HepG2 (cell line): ENCODE results near the gene STARD6. TPM values are rescaled to one million over a fixed set of nuclear protein-coding genes. Genes with fewer than 3 reads are reported as not detected.

Experiments used
- BCL3 ChIP-seq: sonication (generic); formaldehyde crosslinking; IDR thresholded peaks from 2 replicates; pipeline ENCODE4 v1.5.1; 2020; ENCODE audit warnings: mild to moderate bottlenecking, missing genetic modification reagents, moderate library complexity
- CERS6 ChIP-seq: sonication (generic); formaldehyde crosslinking; IDR thresholded peaks from 2 replicates; pipeline ENCODE4 v1.5.0; 2020; ENCODE audit warnings: missing genetic modification reagents
- CREB1 ChIP-seq, 2 experiments: fragments of 450-650 bp in 1 of 2; IDR thresholded peaks; 2 replicates each; pipeline ENCODE4 v1.6.1; 2016 to 2017; ENCODE audit warnings: control low read depth in 1 of 2, mild to moderate bottlenecking in 1 of 2, missing compliant biosample characterization in 1 of 2, missing genetic modification characterization in 1 of 2
- E2F1 ChIP-seq: sonication (generic); formaldehyde crosslinking; IDR thresholded peaks from 2 replicates; pipeline ENCODE4 v1.5.0; 2020; ENCODE audit warnings: missing genetic modification reagents
- EZH2 ChIP-seq: conservative IDR thresholded peaks from 2 replicates; pipeline ENCODE4 v1.6.1; 2012; ENCODE audit warnings: mild to moderate bottlenecking, low read depth, low read length, moderate library complexity
- IRF2 ChIP-seq: IDR thresholded peaks from 2 replicates; pipeline ENCODE4 v1.6.1; 2018; ENCODE audit warnings: missing genetic modification reagents, missing compliant biosample characterization
- JUNB ChIP-seq: sonication (generic); formaldehyde crosslinking; IDR thresholded peaks from 2 replicates; pipeline ENCODE4 v1.8.0; 2022; ENCODE audit warnings: missing genetic modification reagents, mild to moderate bottlenecking, borderline replicate concordance
- KDM3A ChIP-seq: IDR thresholded peaks from 2 replicates; pipeline ENCODE4 v1.6.1; 2018; ENCODE audit warnings: low read depth, missing compliant biosample characterization
- MEIS2 ChIP-seq: sonication (generic); formaldehyde crosslinking; IDR thresholded peaks from 2 replicates; pipeline ENCODE4 v1.9.0; 2021; ENCODE audit warnings: mild to moderate bottlenecking, missing genetic modification reagents
- PLRG1 ChIP-seq: fragments of 450-650 bp; conservative IDR thresholded peaks from 2 replicates; pipeline ENCODE4 v1.6.1; 2016
- SP140L ChIP-seq: sonication (generic); formaldehyde crosslinking; IDR thresholded peaks from 2 replicates; pipeline ENCODE4 v1.4.0; 2020; ENCODE audit warnings: missing genetic modification reagents, borderline replicate concordance
- SRF ChIP-seq: IDR thresholded peaks from 2 replicates; pipeline ENCODE4 v1.6.1; 2011; ENCODE audit warnings: mild to moderate bottlenecking, low read depth, low read length, moderate library complexity
- STAG1 ChIP-seq: sonication (generic); formaldehyde crosslinking; IDR thresholded peaks from 2 replicates; pipeline ENCODE4 v1.4.0; 2020; ENCODE audit warnings: missing genetic modification reagents
- TCF7 ChIP-seq: sonication (generic); IDR thresholded peaks from 2 replicates; pipeline ENCODE4 v1.6.1; 2016; ENCODE audit warnings: antibody characterized with exemption, low read depth
- TSC22D2 ChIP-seq: sonication (generic); formaldehyde crosslinking; IDR thresholded peaks from 2 replicates; pipeline ENCODE4 v1.5.1; 2020; ENCODE audit warnings: missing genetic modification reagents, mild to moderate bottlenecking, borderline replicate concordance
- ZBTB42 ChIP-seq: sonication (generic); formaldehyde crosslinking; IDR thresholded peaks from 2 replicates; pipeline ENCODE4 v1.5.0; 2020; ENCODE audit warnings: mild to moderate bottlenecking, missing genetic modification reagents
- ZNF251 ChIP-seq: sonication (generic); formaldehyde crosslinking; IDR thresholded peaks from 2 replicates; pipeline ENCODE4 v1.9.0; 2021; ENCODE audit warnings: mild to moderate bottlenecking, missing genetic modification reagents
- ZNF30 ChIP-seq: sonication (generic); formaldehyde crosslinking; IDR thresholded peaks from 2 replicates; pipeline ENCODE4 v1.5.0; 2020; ENCODE audit warnings: mild to moderate bottlenecking, missing genetic modification reagents
- ZNF563 ChIP-seq: sonication (generic); formaldehyde crosslinking; IDR thresholded peaks from 2 replicates; pipeline ENCODE4 v1.8.0; 2022; ENCODE audit warnings: mild to moderate bottlenecking, moderate library complexity, missing genetic modification reagents
- ZNF577 ChIP-seq: sonication (generic); formaldehyde crosslinking; IDR thresholded peaks from 2 replicates; pipeline ENCODE4 v1.4.0; 2020; ENCODE audit warnings: mild to moderate bottlenecking, low read depth, missing genetic modification reagents, borderline replicate concordance
- ZNF709 ChIP-seq: sonication (generic); formaldehyde crosslinking; IDR thresholded peaks from 2 replicates; pipeline ENCODE4 v1.5.0; 2020; ENCODE audit warnings: mild to moderate bottlenecking, missing genetic modification reagents
- ZNF761 ChIP-seq: sonication (generic); formaldehyde crosslinking; conservative IDR thresholded peaks from 2 replicates; pipeline ENCODE4 v1.4.0; 2020; ENCODE audit warnings: mild to moderate bottlenecking, missing genetic modification reagents
- ZNF773 ChIP-seq: sonication (generic); formaldehyde crosslinking; IDR thresholded peaks from 2 replicates; pipeline ENCODE4 v1.4.0; 2020; ENCODE audit warnings: missing genetic modification reagents, borderline replicate concordance
- ZNF816 ChIP-seq: sonication (generic); formaldehyde crosslinking; IDR thresholded peaks from 2 replicates; pipeline ENCODE4 v1.8.0; 2022; ENCODE audit warnings: missing genetic modification reagents, mild to moderate bottlenecking, borderline replicate concordance
- polyA plus RNA-seq, 8 experiments: library from polyadenylated mRNA; depleted of rRNA in 3 of 8; stranded (reverse) in 7 of 8; unstranded in 1 of 8; fragments of >200 nt; fragmentation: Illumina TruSeq in 4 of 8; extraction: Trizol in 4 of 8; gene quantifications; 2 replicates each; pipeline versions ENCODE4 v1.2.1 to v1.2.3, GENCODE V29; 2011 to 2016; ENCODE audit warnings: low read depth in 4 of 8, missing spikeins in 1 of 8, mixed read lengths in 1 of 8; ENCODE audit not compliant: insufficient read depth in 1 of 8
- total RNA-seq, 5 experiments: library from RNA; depleted of rRNA; stranded (reverse); fragments of >200 nt; fragmentation: Illumina TruSeq; extraction: Trizol; gene quantifications; 2 replicates each; pipeline ENCODE4 v1.2.3, GENCODE V29; 2016; ENCODE audit warnings: low read depth in 1 of 5
- TF ChIP-seq, protein P1 (sequence below): IDR thresholded peaks from 2 replicates; pipeline ENCODE4 v1.6.1; 2016; ENCODE audit warnings: control low read depth
- TF ChIP-seq, protein P2 (sequence below): sonication (generic); formaldehyde crosslinking; conservative IDR thresholded peaks from 2 replicates; pipeline ENCODE4 v1.4.0; 2020; ENCODE audit warnings: missing genetic modification reagents

The STARD6 gene
- total and polyA plus RNA-seq, 2 of the 13 experiments (the other 11 are each of a cell fraction or from before 2014, with no cell fraction given), result not detected

DNA sequence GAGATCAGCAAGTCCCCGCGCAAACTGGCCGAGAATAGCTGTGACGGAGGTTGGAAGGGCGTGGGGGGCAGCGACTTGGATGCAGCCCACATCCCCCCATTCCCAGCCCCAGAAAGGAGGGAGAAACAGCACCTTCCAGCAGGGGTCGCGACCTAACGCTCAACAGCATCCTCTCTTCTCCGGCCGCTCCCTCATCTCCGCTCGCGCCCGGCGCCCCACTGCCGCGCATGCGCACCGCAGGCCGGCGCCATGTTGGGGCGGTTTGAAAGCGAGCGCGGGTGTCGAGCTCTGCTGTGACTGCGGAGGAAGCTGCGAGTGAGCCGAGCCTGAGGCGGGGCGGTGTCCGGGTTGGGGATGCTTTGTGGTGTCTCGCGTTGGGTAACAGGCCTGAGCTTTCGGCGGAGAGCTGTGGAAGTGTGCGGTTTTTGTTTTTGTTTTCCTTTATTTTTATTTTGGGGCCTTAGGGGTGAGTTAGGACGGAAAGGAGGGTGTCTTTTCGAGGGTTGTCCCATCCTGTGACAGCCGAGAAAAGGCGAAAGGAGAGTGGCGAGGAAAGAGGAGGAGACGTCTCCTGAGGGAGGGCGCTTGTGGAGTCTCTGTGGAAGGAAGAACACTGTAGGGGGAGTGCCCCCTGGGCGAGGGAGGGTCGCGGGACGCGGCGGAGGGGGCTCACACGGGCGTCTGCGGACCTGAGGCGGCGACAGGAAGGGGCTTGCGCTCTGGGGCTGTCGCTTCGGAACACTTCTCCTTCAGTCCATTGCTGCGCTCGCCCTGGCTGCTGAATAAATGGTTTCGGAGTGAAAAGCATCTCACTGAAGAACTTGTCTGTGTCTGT, at the start of gene STARD6, which contains the start of gene C18orf54 (continued):
- TF ChIP-seq ZNF709 (CRISPR knock-in tag), result no peak
- TF ChIP-seq PLRG1, result no peak
- TF ChIP-seq, protein P1, sequence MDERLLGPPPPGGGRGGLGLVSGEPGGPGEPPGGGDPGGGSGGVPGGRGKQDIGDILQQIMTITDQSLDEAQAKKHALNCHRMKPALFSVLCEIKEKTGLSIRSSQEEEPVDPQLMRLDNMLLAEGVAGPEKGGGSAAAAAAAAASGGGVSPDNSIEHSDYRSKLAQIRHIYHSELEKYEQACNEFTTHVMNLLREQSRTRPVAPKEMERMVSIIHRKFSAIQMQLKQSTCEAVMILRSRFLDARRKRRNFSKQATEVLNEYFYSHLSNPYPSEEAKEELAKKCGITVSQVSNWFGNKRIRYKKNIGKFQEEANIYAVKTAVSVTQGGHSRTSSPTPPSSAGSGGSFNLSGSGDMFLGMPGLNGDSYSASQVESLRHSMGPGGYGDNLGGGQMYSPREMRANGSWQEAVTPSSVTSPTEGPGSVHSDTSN (CRISPR knock-in tag), result no peak
- TF ChIP-seq IRF2 (CRISPR knock-in tag), result peak; percentile 37; the same call in 1 of the 2 replicates
- TF ChIP-seq BCL3 (CRISPR knock-in tag), result no peak
- TF ChIP-seq ZNF577 (CRISPR knock-in tag), result no peak
- TF ChIP-seq ZNF816 (CRISPR knock-in tag), result no peak
- TF ChIP-seq CERS6 (CRISPR knock-in tag), result no peak
- no peak for TF ChIP-seq ZNF251 (CRISPR knock-in tag)
- no peak for TF ChIP-seq ZNF773 (CRISPR knock-in tag)
- TF ChIP-seq JUNB (CRISPR knock-in tag), result no peak
- no peak for TF ChIP-seq SP140L (CRISPR knock-in tag)
- TF ChIP-seq ZNF30 (CRISPR knock-in tag), result no peak
- 0 out of 2 replicates have a peak, but pooled peaks have one; percentile 42 for TF ChIP-seq ZNF761 (CRISPR knock-in tag)
- no peak for TF ChIP-seq MEIS2
- TF ChIP-seq EZH2, result no peak
- TF ChIP-seq SRF, result no peak
- TF ChIP-seq E2F1 (CRISPR knock-in tag), result peak; percentile 55; the same call in 1 of the 2 replicates
- no peak for TF ChIP-seq ZBTB42
- no peak for TF ChIP-seq ZNF563 (CRISPR knock-in tag)
- no peak for TF ChIP-seq TCF7
- peak; percentile 46 for TF ChIP-seq STAG1 (CRISPR knock-in tag)
- TF ChIP-seq CREB1 (IDR thresholded peaks at IDR 0.05), result no peak
- no peak for TF ChIP-seq CREB1 (CRISPR knock-in tag; IDR thresholded peaks at IDR 0.05)
- TF ChIP-seq, protein P2, sequence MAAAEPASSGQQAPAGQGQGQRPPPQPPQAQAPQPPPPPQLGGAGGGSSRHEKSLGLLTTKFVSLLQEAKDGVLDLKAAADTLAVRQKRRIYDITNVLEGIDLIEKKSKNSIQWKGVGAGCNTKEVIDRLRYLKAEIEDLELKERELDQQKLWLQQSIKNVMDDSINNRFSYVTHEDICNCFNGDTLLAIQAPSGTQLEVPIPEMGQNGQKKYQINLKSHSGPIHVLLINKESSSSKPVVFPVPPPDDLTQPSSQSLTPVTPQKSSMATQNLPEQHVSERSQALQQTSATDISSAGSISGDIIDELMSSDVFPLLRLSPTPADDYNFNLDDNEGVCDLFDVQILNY (CRISPR knock-in tag), result peak; percentile 96
- 0 out of 2 replicates have a peak, but pooled peaks have one; percentile 57 for TF ChIP-seq KDM3A (CRISPR knock-in tag)
- no peak for TF ChIP-seq TSC22D2 (CRISPR knock-in tag)
